ENCODE results near the gene SMARCD1. TPM values are rescaled to one million over a fixed set of nuclear protein-coding genes. Genes with fewer than 3 reads are reported as not detected.
A peak's percentile ranks its signal among the peaks of the same experiment; 100 is the strongest.
"Not testable (repeated sequence)": the region's sequence is repeated elsewhere in the genome, so short reads cannot be mapped to it uniquely, and the experiment has no call there.

SMARCD1 gene
- total RNA-seq, 2 donors from 2014 or later: 34.2 to 52.7 TPM

- no peak for TF ChIP-seq POLR2A (IDR thresholded peaks at IDR 0.05)
- TF ChIP-seq CTCF (IDR thresholded peaks at IDR 0.05): no peak
- H3K36me3 ChIP-seq (replicated peaks in 1 of 2; ENCODE audit: insufficient read depth in 1 of 2, low read depth in 2 of 2): peaks cover 0 to 10% of the 10 kb centered on the region in 2 donors
- 77 to 89% methylated on average over 4 of the region's 4 CpGs for WGBS, 2 donors
- no peak overlapping the region for H3K4me3 ChIP-seq
- H3K4me1 ChIP-seq: no peaks in the 10 kb centered on the region
- intact Hi-C loops (cut with DNase I): no loop called here
- ATAC-seq (no peak), DNase-seq (no peak)
- H3K27ac ChIP-seq: no peak overlapping the region
- H3K9me3 ChIP-seq: no peaks in the 10 kb centered on the region
- no peaks in the 10 kb centered on the region for H3K27me3 ChIP-seq
Observed at GRCh38 chr12:50129290-50129689, 44.1 kb downstream of the SMARCD1 start.

- H3K9me3 ChIP-seq: no peaks in the 10 kb centered on the region
- no peaks in the 10 kb centered on the region for H3K4me1 ChIP-seq
- no peak for DNase-seq
- H3K36me3 ChIP-seq (replicated peaks in 1 of 2; ENCODE audit: insufficient read depth in 1 of 2, low read depth in 2 of 2): peaks cover 0 to 11% of the 10 kb centered on the region in 2 donors
- TF ChIP-seq POLR2A (IDR thresholded peaks at IDR 0.05) (no peak), CTCF (IDR thresholded peaks at IDR 0.05) (peak in 5 of 7 experiments; percentile 24 to 70 (median 47))
- H3K4me3 ChIP-seq: no peak overlapping the region
- peak; percentile 42 for ATAC-seq
- no peaks in the 10 kb centered on the region for H3K27me3 ChIP-seq
- intact Hi-C loops (cut with DNase I): no loop called here
- no peak overlapping the region for H3K27ac ChIP-seq
- whole genome bisulfite sequencing, 2 donors: 52 to 72% methylated on average over 2 of the region's 2 CpGs
Observed at GRCh38 chr12:50132505-50133135, 47.5 kb downstream of the SMARCD1 start.

GRCh38 chr12:50142993-50143392 is 57.9 kb downstream of the SMARCD1 start:
- no peak for TF ChIP-seq CTCF (IDR thresholded peaks at IDR 0.05)
- no peak for TF ChIP-seq POLR2A (IDR thresholded peaks at IDR 0.05)
- ATAC-seq (peak; percentile 45), DNase-seq (no peak)
- Histone ChIP-seq H3K27ac (peak overlapping the region in 2 of 4 donors; percentile 6 to 24), H3K4me3 (no peak overlapping the region), H3K4me1 (peaks cover 3% of the 10 kb centered on the region), H3K36me3 (replicated peaks in 1 of 2; ENCODE audit: insufficient read depth in 1 of 2, low read depth in 2 of 2) (peaks cover 0 to 2% of the 10 kb centered on the region in 2 donors), H3K9me3 (no peaks in the 10 kb centered on the region), H3K27me3 (no peaks in the 10 kb centered on the region)
- intact Hi-C loops (cut with DNase I): no loop called here
- 60 to 69% methylated on average over 8 of the region's 8 CpGs for WGBS, 2 donors

GRCh38 chr12:50145439-50145838 is 60.3 kb downstream of the SMARCD1 start:
- peaks cover 3% of the 10 kb centered on the region for H3K4me1 ChIP-seq
- WGBS, 2 donors: 39 to 53% methylated on average over 2 of the region's 2 CpGs
- no peak overlapping the region for H3K4me3 ChIP-seq
- DNase-seq: no peak
- H3K27ac ChIP-seq: no peak overlapping the region
- intact Hi-C loops (cut with DNase I): no loop called here
- H3K36me3 ChIP-seq (replicated peaks in 1 of 2; ENCODE audit: insufficient read depth in 1 of 2, low read depth in 2 of 2): peaks cover 0 to 2% of the 10 kb centered on the region in 2 donors
- no peak for ATAC-seq
- no peaks in the 10 kb centered on the region for H3K27me3 ChIP-seq
- TF ChIP-seq CTCF (IDR thresholded peaks at IDR 0.05): no peak
- no peak for TF ChIP-seq POLR2A (IDR thresholded peaks at IDR 0.05)
- H3K9me3 ChIP-seq: no peaks in the 10 kb centered on the region

- WGBS, 2 donors: 91 to 93% methylated on average over 4 of the region's 4 CpGs
- no peak overlapping the region for H3K27ac ChIP-seq
- H3K36me3 ChIP-seq (replicated peaks in 1 of 2; ENCODE audit: insufficient read depth in 1 of 2, low read depth in 2 of 2): no peaks in the 10 kb centered on the region
- intact Hi-C loops (cut with DNase I): no loop called here
- H3K27me3 ChIP-seq: no peaks in the 10 kb centered on the region
- ATAC-seq: no peak
- no peaks in the 10 kb centered on the region for H3K9me3 ChIP-seq
- H3K4me1 ChIP-seq: peaks cover 3% of the 10 kb centered on the region
- no peak overlapping the region for H3K4me3 ChIP-seq
- no peak for DNase-seq
- TF ChIP-seq POLR2A (IDR thresholded peaks at IDR 0.05) (no peak), CTCF (IDR thresholded peaks at IDR 0.05) (no peak)
Observed at GRCh38 chr12:50147281-50147680, 62.1 kb downstream of the SMARCD1 start.

GRCh38 chr12:50148011-50148410 is 62.9 kb downstream of the SMARCD1 start:
- H3K27me3 ChIP-seq; H3K27ac ChIP-seq; intact Hi-C loops (cut with DNase I); H3K4me1 ChIP-seq; ATAC-seq; DNase-seq; H3K36me3 ChIP-seq (replicated peaks in 1 of 2; ENCODE audit: insufficient read depth in 1 of 2, low read depth in 2 of 2); H3K9me3 ChIP-seq; H3K4me3 ChIP-seq: not testable (repeated sequence)
- 93 to 94% methylated on average over 5 of the region's 6 CpGs for WGBS, 2 donors
